IPS-15b (cell line): ENCODE data around the gene ARAP2.

Source experiments
- H3K27me3 ChIP-seq: one replicate; pipeline ENCODE4 v1.6.1; 2013; ENCODE audit warnings: low read length; ENCODE audit not compliant: control insufficient read depth, insufficient read depth
- H3K36me3 ChIP-seq: one replicate; pipeline ENCODE4 v1.6.1; 2013; ENCODE audit warnings: low read length; ENCODE audit not compliant: control insufficient read depth, insufficient read depth
- H3K4me1 ChIP-seq: one replicate; pipeline ENCODE4 v1.6.1; 2013; ENCODE audit warnings: mild to moderate bottlenecking, low read length; ENCODE audit not compliant: control insufficient read depth, insufficient read depth
- H3K4me3 ChIP-seq: one replicate; pipeline ENCODE4 v1.5.1; 2013; ENCODE audit warnings: low read depth, low read length
- H3K9ac ChIP-seq: one replicate; pipeline ENCODE4 v1.6.1; 2013; ENCODE audit warnings: low read depth, mild to moderate bottlenecking, low read length
- H3K9me3 ChIP-seq: one replicate; pipeline ENCODE4 v1.6.1; 2013; ENCODE audit warnings: mild to moderate bottlenecking, low read length; ENCODE audit not compliant: control insufficient read depth, insufficient read depth

ARAP2 gene

GRCh38 chr4:36128689-36129088 lies 115.6 kb downstream of the ARAP2 start:
- no peak overlapping the region for H3K9ac ChIP-seq
- H3K4me1 ChIP-seq: peaks cover 3% of the 10 kb centered on the region
- H3K36me3 ChIP-seq: no peaks in the 10 kb centered on the region

DNA sequence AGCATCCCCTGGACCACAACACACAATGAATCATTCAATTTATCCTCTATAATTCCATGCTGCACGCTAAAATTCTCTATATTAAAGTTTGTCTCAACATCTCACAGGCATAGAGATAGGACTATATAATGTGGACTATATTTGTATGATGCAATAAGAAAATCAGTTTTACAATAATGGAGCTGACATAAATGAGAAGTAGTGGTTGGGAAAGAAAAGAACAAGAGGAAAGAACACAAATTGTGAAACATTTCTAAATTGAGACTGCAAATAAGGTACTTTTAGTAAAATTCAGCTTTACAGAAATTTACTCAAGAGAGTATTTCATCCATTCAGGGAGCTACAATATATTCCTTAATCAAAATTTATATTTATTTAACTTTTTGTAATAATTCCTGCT lies 120.4 kb downstream of the ARAP2 start:
- Histone ChIP-seq H3K36me3 (no peaks in the 10 kb centered on the region), H3K9ac (no peak overlapping the region)

More at GRCh38 chr4:36128689-36129088, 115.6 kb downstream of the ARAP2 start:
- no peaks in the 10 kb centered on the region for H3K9me3 ChIP-seq
- H3K27me3 ChIP-seq: no peaks in the 10 kb centered on the region
- H3K4me3 ChIP-seq: no peak overlapping the region

DNA sequence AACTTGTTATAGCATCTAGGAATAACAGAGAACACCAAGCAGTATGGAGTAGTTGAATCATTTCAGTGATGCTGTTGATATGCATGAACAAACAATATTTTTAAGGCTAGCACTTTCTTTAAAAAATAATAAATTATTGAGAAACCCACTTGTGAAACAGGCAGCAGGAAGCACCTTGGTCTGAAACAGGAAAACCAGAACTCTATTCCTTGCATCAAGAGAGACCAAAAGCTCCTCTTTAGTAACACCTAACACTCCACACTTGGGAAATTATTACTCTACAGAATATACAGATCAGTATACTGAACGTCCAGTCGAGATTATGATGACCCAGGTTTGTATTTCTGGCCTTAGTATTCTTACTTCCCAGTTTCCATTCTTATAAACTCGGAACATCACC lies 129.0 kb downstream of the ARAP2 start:
- Histone ChIP-seq H3K9ac (no peak overlapping the region), H3K9me3 (no peaks in the 10 kb centered on the region), H3K36me3 (no peaks in the 10 kb centered on the region), H3K27me3 (no peaks in the 10 kb centered on the region), H3K4me1 (no peaks in the 10 kb centered on the region), H3K4me3 (no peak overlapping the region)

More for the DNA sequence above, 120.4 kb downstream of the ARAP2 start:
- Histone ChIP-seq H3K27me3 (no peaks in the 10 kb centered on the region), H3K9me3 (no peaks in the 10 kb centered on the region), H3K4me1 (peaks cover 2% of the 10 kb centered on the region), H3K4me3 (no peak overlapping the region)

DNA sequence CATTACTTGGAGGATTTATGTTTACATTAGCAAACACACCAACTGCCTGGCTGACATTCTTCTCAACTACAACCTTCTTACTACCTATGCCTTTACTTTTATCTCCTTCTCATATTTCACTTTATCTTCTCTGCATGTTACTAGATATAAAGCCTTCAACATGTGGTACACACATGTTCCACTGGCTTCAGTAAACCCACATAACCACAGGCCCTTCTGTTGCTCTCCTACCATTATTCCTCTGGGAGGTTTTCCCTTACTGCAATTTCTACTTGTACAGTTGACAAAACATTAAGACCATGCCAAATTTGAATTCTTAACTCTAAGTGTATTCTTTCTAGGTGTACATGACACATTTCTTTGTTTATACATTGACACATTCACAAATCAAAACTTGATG lies 133.1 kb downstream of the ARAP2 start:
- Histone ChIP-seq H3K9me3 (no peaks in the 10 kb centered on the region), H3K36me3 (no peaks in the 10 kb centered on the region), H3K4me3 (no peak overlapping the region), H3K4me1 (no peaks in the 10 kb centered on the region), H3K9ac (no peak overlapping the region), H3K27me3 (no peaks in the 10 kb centered on the region)

GRCh38 chr4:36099509-36099908 lies 144.8 kb downstream of the ARAP2 start:
- H3K27me3 ChIP-seq: no peaks in the 10 kb centered on the region
- no peaks in the 10 kb centered on the region for H3K4me1 ChIP-seq
- H3K4me3 ChIP-seq: no peak overlapping the region
- H3K9ac ChIP-seq: no peak overlapping the region
- H3K9me3 ChIP-seq: no peaks in the 10 kb centered on the region
- no peaks in the 10 kb centered on the region for H3K36me3 ChIP-seq

- H3K9ac ChIP-seq: no peak overlapping the region
- H3K4me1 ChIP-seq: no peaks in the 10 kb centered on the region
- no peaks in the 10 kb centered on the region for H3K36me3 ChIP-seq
- no peak overlapping the region for H3K4me3 ChIP-seq
- H3K9me3 ChIP-seq: no peaks in the 10 kb centered on the region
- no peaks in the 10 kb centered on the region for H3K27me3 ChIP-seq
These were observed 149.3 kb downstream of the ARAP2 start for GRCh38 chr4:36094995-36095394.

DNA sequence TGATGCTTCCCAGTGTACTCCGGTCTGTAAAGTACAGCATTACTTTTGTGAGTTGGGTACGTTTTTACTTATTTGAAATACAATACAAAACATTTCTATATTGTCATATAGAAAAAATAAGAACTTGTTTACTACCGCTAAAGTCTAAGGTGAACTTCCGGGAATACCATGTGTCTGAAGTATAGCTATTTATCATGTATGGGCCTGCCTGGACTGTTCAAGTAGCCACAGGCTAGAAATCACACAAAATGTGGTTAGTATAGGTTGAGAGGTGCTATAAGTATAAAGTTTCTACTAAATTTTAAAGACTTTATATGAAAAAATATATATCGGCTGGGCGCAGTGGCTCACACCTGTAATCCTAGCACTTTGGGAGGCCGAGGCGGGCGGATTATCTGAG lies 152.3 kb downstream of the ARAP2 start:
- no peaks in the 10 kb centered on the region for H3K4me1 ChIP-seq
- no peak overlapping the region for H3K4me3 ChIP-seq
- H3K9me3 ChIP-seq: no peaks in the 10 kb centered on the region
- no peak overlapping the region for H3K9ac ChIP-seq
- H3K36me3 ChIP-seq: no peaks in the 10 kb centered on the region
- H3K27me3 ChIP-seq: no peaks in the 10 kb centered on the region

- no peak overlapping the region for H3K9ac ChIP-seq
- H3K9me3 ChIP-seq: no peaks in the 10 kb centered on the region
- no peaks in the 10 kb centered on the region for H3K27me3 ChIP-seq
- no peaks in the 10 kb centered on the region for H3K36me3 ChIP-seq
- H3K4me1 ChIP-seq: no peaks in the 10 kb centered on the region
- no peak overlapping the region for H3K4me3 ChIP-seq
These were observed 155.8 kb downstream of the ARAP2 start for GRCh38 chr4:36088542-36088941.

DNA sequence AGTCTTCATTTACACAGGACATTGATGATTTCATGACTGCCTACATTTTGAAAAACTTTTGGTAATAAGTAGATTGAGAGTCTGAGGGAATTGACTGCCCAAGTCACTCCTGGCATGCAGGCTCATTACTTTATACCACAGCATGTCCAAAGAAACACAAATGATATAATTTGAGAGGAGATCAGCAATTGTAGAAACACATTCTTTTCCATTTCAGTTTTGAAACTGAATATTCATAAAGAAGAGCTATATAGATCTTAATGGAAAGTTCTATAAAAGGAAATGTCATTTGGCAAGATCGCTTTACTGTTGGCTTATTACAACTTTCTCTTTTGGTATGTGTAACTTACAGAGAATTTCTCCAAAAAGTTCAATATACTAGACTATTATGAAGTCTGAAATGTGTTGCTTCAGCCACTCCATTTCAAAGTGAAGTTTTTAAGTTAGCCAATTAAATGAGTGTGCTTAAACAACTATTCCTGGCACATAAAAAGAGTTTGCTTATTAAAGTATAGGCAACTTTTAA lies 158.0 kb downstream of the ARAP2 start:
- H3K4me1 ChIP-seq: no peaks in the 10 kb centered on the region
- H3K27me3 ChIP-seq: no peaks in the 10 kb centered on the region
- no peak overlapping the region for H3K9ac ChIP-seq
- H3K9me3 ChIP-seq: no peaks in the 10 kb centered on the region
- no peaks in the 10 kb centered on the region for H3K36me3 ChIP-seq
- no peak overlapping the region for H3K4me3 ChIP-seq

- Histone ChIP-seq H3K36me3 (no peaks in the 10 kb centered on the region), H3K9ac (no peak overlapping the region), H3K9me3 (no peaks in the 10 kb centered on the region), H3K4me3 (no peak overlapping the region), H3K4me1 (no peaks in the 10 kb centered on the region), H3K27me3 (no peaks in the 10 kb centered on the region)
These were observed 161.5 kb downstream of the ARAP2 start for GRCh38 chr4:36082817-36083216.

DNA sequence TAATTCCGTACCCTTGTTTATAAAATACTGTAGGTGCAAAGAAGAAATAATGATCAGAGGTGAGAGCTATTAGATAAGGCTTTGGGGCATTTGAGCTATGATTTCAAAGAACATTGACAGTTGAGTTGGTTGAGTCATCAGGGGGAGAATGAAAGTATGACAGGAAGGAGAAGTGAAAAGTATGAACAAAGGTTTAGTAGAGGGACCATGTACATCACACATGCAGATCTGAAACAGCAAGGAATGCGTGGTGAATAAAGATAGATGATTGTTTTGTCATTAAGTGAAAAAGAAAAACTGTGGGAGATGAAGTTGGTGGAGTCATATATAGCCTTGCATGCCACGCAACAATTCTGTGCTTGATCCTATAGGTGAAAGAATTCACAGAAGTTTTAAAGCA lies 163.1 kb downstream of the ARAP2 start:
- H3K36me3 ChIP-seq: no peaks in the 10 kb centered on the region
- H3K9ac ChIP-seq: no peak overlapping the region
- H3K4me3 ChIP-seq: no peak overlapping the region
- no peaks in the 10 kb centered on the region for H3K4me1 ChIP-seq
- no peaks in the 10 kb centered on the region for H3K27me3 ChIP-seq
- H3K9me3 ChIP-seq: no peaks in the 10 kb centered on the region

- H3K4me1 ChIP-seq: no peaks in the 10 kb centered on the region
- H3K9me3 ChIP-seq: no peaks in the 10 kb centered on the region
- H3K4me3 ChIP-seq: no peak overlapping the region
- H3K36me3 ChIP-seq: no peaks in the 10 kb centered on the region
- H3K9ac ChIP-seq: no peak overlapping the region
- H3K27me3 ChIP-seq: no peaks in the 10 kb centered on the region
These were observed 164.6 kb downstream of the ARAP2 start for GRCh38 chr4:36079666-36080065.
